HG03108 (cell line): ENCODE data around the gene RGPD8.

Experiments
- ATAC-seq: cut with Tn5 transposase; IDR thresholded peaks from one replicate; pipeline ENCODE4 v1.9.1; 2021; ENCODE audit warnings: moderate library complexity; ENCODE audit not compliant: unreplicated experiment

The RGPD8 gene

DNA sequence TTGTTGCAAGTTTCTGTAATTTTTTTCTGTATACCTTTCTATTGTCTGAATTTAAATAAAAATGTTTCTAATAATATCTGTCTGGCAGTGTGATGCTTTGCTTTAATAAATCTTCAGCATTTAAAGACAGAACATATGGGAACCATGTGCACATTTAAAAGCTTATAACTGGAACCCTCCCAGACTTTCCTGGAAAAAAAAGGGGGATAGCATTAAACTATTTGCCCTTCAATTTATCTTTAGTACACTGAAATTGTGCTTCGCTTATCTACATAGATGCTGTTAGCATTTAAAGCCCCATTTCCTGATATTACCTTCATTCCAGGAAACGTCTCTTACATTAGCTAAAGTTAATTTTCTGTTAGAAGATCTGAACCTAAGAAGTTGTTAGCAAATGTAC, 93.5 kb downstream of the RGPD8 start:
- ATAC-seq, result no peak

DNA sequence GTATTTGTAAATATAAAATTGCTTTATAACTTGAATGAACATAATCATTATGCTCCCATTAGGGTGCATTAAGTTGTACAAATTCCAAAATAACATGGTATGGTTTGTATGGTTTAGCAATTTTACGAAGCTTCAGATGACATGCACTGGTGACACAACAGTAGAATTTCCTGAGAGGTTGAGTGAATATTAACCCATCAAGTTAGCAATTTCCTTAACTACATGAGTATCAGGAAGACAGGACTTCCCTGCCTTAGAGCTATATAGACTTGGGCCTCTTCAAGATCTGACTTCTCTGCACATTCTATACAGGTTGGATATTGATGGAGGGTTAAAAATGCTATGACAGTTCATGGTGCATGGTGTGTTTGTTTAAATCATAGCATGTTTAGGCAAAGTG, 97.8 kb downstream of the RGPD8 start:
- ATAC-seq, result no peak

DNA sequence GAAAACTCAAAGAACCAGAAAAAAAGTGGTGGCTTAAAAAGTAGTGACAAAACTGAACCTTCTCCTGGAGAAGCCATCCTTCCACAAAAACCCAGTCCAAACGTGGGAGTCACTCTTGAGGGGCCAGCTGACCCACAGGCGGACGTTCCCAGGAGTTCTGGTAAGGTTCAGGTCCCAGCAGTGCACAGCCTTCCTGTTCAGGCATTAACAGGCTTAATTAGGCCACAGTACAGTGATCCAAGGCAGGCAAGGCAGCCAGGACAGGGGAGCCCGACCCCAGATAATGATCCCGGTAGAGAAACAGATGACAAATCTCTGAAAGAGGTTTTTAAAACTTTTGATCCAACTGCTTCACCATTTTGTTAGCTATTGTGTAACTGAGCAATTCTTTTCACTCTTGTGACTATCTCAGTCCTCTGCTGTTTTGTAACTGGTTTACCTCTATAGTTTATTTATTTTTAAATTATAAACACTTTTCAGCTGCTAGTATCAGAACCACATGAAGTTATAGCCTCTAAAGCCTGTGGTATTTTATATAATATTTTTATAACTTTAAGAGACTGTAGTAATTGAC, 101.2 kb downstream of the RGPD8 start:
- no peak for ATAC-seq

GRCh38 chr2:112322919-112323318, 110.5 kb downstream of the RGPD8 start:
- ATAC-seq, result no peak

DNA sequence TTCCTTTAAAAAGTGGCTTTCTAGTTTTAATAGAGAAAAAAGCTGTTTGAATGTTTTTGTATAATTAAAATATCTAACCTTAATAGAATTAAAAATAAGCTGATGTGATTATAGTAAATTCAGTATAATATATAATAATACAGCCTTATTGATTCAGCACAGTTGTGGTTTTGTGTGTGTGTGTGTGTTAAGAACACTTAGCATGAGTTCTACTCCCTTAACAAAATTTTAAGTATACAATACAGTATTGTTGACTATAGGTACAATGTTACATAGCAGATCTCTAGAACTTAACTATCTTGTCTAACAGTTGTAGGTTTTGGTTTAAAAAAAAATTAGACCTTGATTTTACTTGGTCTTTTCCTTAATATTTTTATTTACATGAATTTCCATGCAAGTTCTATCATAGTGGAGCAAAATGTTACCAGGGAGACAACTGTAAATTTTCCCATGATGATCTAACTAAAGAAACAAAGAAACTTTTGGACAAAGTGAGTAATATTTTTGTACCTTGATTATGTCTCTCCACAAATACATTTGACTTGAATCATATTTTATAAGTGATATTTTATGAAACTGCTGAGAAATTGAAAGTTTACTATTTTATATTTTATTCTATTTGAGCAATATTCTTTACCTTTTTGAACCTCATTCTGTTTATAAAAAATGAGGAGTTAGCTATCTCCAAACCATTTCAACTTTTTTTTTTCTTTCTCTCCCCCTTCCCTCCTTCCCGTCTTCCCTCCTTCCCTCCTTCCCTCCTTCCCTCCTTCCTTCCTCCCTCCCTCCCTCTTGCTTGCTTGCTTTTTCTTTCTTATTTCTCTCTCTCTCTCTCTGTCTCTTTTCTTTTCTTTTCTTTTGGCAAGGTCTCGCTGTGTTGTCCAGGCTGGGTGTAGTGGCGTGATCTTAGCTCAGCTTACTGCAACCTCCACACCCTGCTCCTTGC, 111.8 kb downstream of the RGPD8 start:
- no peak for ATAC-seq
